SKM-1 treated with dmso at 0.1 percent for 144 hours (cell line): ENCODE measurements around the gene THADA.
A peak's percentile ranks its signal among the peaks of the same experiment; 100 is the strongest.
"Not testable (repeated sequence)": the region's sequence is repeated elsewhere in the genome, so short reads cannot be mapped to it uniquely, and the experiment has no call there.

Experiments used
- DNase-seq: peaks from one replicate; lab custom pipeline; 2025; ENCODE audit not compliant: unreplicated experiment; lab: John Stamatoyannopoulos, UW

The THADA gene

GRCh38 chr2:43600596-43600995 lies 4.8 kb upstream of the THADA start:
- not testable (repeated sequence) for DNase-seq

GRCh38 chr2:43594875-43595274 lies 963 bp downstream of the THADA start:
- DNase-seq = no peak

GRCh38 chr2:43593254-43593653 lies 2.6 kb downstream of the THADA start:
- no peak for DNase-seq

DNA sequence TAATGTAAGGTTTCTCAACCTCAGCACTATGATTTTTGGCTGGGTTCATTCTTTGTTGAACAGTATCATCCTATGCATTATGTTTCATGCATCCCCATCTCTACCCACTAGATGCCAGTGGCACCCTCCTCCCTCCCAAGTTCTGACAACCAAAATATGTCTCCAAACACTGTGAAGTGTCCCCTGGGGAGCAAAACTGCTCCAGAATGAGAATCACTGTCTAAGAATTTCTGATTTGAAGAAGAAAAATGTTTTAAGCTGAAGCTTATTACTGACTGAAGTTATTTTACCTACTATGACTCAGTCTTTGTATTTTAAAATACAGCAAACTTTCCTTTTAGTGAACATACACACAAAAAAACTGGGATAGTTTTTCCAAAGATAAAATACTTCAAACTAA lies 3.4 kb downstream of the THADA start:
- no peak for DNase-seq

GRCh38 chr2:43585708-43586107 lies 10.1 kb downstream of the THADA start:
- DNase-seq = no peak

DNA sequence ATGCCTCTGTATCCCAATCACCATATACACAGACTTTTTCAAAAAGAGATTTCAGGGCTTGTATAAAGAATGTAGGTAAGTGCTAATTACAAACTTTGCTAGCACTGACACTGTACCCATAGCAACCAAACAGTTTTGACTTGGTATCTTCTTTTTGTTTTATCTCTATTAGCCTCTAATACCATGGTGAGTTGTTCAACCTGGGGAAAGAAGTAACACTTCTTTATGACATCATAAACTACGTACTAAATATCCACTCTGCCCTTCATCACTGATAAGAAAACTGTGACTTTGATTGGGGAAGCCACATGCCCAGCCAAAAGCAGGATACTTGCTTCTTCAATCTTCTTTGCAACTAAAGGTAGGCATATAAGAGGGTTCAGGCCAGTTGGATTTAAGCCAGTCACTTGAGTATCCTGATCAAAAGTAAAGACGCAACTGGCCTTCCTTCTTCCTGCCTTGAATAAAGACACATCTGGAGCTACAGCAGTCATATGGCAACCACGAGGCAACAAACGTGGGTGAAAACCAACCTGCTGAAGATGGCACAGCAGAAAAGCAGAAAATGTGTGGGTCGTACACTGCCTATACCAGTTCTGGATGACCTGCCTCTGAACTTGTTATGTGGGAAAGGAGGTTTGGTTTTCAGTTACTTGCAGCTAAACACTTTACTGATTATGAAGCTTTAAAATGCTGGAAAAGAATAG lies 16.4 kb downstream of the THADA start:
- DNase-seq = no peak

DNA sequence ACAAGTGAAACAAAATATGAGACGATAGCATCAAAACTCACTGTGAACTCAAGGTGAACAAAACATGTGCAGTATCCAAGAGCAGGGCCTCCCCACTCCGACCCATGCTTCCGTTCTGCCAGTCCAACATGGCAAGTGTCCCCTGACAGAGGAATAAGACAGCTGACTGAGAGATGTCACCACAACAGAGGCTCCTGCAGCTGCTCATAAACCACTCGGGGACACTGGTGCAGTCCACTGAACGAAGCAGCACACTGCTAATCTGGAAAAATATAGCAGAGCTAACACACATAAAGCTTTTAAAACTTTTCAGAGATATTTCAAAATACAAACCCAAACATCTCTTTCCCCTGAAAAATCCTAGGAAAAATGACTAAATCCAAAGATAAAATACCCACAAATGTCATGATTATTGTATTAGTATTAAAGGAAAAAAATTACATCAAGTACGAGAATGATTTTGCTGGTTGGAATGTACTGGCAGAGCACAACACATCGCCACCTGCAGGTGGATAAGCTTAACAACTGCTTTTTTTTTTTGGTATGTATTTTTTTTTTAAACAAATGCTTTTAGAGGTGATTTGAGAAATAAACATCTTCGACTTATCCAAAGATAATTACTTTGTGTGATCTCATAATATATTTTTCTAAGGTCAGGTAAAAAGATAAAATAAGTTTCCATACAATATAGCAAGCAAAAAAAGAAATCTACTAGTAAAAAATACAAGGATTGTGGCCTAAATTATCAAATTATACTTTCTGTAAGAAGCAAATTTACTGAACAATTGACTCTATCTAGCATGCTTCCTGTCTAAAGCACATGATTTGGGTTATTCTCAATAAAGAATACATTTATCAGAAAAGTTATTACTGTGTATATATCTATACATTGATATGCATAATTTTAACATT lies 18.6 kb downstream of the THADA start:
- peak; percentile 39 for DNase-seq

GRCh38 chr2:43572244-43572643 lies 23.6 kb downstream of the THADA start:
- DNase-seq = no peak

DNA sequence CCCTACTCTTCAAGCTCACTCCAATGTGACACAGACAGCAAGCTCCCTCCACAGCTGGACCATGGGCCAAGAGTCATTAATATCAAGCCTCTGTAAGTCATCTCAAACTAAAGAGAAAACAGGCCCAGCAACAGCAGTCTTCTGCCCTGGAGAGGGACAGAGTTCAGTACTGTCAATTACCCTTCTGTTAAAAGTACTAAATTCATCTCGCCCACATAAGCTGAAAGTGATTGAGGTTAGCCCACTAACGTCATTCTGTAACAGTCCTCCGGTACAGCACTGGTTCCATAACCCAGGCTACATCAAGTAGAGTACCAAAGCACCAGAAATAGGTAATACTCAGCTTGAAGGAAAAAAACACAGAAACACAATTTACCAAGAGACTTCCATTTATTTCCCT lies 25.9 kb downstream of the THADA start:
- DNase-seq = no peak

DNA sequence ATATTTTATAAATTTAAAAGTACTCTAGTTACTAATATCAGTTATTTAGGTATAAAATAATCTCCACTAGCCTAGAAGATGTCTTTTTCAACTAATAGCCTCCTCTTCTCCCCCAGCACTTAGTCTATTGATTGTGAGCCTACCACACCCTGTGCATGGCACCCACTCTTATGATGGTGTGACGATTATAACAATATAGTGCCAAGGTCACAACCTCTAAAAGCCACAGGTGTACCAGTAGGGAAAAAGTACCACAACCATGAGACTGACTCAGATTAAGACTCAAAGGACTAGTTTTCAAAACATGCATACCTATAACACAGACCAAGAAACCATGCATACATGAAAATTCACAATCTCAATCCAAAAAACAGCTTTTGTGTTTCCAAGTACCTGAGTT lies 27.6 kb downstream of the THADA start:
- no peak for DNase-seq

DNA sequence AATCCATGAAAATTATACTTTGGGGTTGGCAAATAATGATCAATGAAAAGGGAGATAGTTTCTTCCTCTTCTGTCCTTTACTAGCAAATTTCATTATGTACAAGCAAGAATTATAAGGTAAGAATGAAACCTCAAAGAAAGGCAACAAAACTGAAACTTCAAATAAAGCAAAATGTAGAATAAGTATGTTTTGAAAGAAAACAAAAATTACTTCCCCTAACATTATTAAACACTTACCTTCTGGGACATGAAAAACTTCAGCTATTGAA lies 29.4 kb downstream of the THADA start:
- no peak for DNase-seq

DNA sequence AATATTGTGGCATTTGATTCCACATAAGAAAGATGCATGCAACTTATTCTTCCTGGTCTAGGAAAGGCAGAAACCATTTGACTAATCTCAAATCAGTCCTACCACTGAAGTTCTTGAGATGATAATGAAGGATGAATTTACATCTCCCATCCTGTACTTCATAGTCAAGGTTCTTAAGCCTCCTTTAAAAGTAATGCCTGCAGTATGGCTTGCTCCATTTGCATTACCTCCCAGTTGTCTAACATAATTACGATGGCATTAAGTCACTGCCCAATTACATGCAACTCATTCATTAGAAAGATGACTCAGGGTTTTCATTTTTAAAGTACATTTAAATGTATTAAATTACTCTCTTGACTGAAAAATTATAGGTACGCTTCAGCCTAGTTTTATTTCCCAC lies 32.2 kb downstream of the THADA start:
- DNase-seq = no peak

GRCh38 chr2:43560231-43560547 lies 35.6 kb downstream of the THADA start:
- DNase-seq = no peak

- no peak for DNase-seq
Observed at GRCh38 chr2:43559391-43560230, 36.2 kb downstream of the THADA start.

- no peak for DNase-seq
Observed at GRCh38 chr2:43557196-43557595, 38.6 kb downstream of the THADA start.

DNA sequence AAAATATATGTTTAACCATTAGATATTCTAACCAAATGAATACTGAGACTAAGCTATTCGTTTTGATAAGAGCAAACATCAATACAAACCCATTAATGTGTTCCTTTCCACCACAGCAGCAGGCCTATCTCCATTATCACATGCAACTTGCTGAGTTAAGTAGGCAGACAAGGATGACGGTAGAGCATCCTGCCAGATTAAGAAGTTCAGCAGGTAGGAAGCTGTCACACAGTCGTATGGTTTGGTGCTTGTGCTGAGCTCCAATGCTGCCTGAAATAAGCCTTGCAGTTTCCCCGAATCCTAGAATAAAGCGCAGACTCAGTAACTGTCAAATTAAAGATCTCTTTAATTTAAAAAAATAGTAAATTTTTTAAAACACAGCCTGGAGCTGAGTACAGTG lies 39.6 kb downstream of the THADA start:
- no peak for DNase-seq

GRCh38 chr2:43553341-43553855 lies 42.4 kb downstream of the THADA start:
- no peak for DNase-seq

- DNase-seq = no peak
Observed at GRCh38 chr2:43551990-43552389, 43.8 kb downstream of the THADA start.

- DNase-seq = not testable (repeated sequence)
Observed at GRCh38 chr2:43548381-43548780, 47.5 kb downstream of the THADA start.

GRCh38 chr2:43542285-43542933 lies 53.4 kb downstream of the THADA start:
- DNase-seq = peak; percentile 45

- DNase-seq = no peak
Observed at GRCh38 chr2:43541165-43541564, 54.7 kb downstream of the THADA start.
